Mesenchymal stem cell (in vitro differentiated cells and primary cell): ENCODE data around the gene KDM1B. TPM values are rescaled to one million over a fixed set of nuclear protein-coding genes. Genes with fewer than 3 reads are reported as not detected.
A peak's percentile ranks its signal among the peaks of the same experiment; 100 is the strongest.

ENCODE experiments used
- DNase-seq: peaks from one replicate; pipeline ENCODE4 v3.0.0-alpha.2; 2013
- H2AFZ ChIP-seq: one replicate; pipeline ENCODE4 v1.6.1; 2013; ENCODE audit warnings: low read depth, mild to moderate bottlenecking, control low read depth, inconsistent platforms, low read length, moderate library complexity
- H2AK5ac ChIP-seq: 2 replicates; pipeline ENCODE4 v1.6.1; 2013; ENCODE audit warnings: low read length, moderate library complexity, mild to moderate bottlenecking, inconsistent platforms; ENCODE audit not compliant: severe bottlenecking
- H2BK120ac ChIP-seq: one replicate; pipeline ENCODE4 v1.6.1; 2013; ENCODE audit warnings: low read depth, mild to moderate bottlenecking, inconsistent platforms, low read length, moderate library complexity
- H2BK12ac ChIP-seq, 2 experiments: one replicate each; pipeline ENCODE4 v1.6.1; 2013; ENCODE audit warnings: inconsistent platforms in 2 of 2, low read length in 2 of 2, mild to moderate bottlenecking in 2 of 2, moderate library complexity in 2 of 2, control low read depth in 1 of 2
- H2BK15ac ChIP-seq: one replicate; pipeline ENCODE4 v1.6.1; 2013; ENCODE audit warnings: mild to moderate bottlenecking, low read depth, inconsistent platforms; ENCODE audit not compliant: poor library complexity, severe bottlenecking
- H2BK5ac ChIP-seq: 2 replicates; pipeline ENCODE4 v1.6.1; 2013; ENCODE audit warnings: low read depth, mild to moderate bottlenecking, low read length, control low read depth, inconsistent platforms; ENCODE audit not compliant: poor library complexity, severe bottlenecking
- H3K14ac ChIP-seq, 2 experiments: one replicate each; pipeline ENCODE4 v1.6.1; 2013; ENCODE audit warnings: inconsistent platforms in 2 of 2, low read length in 2 of 2, control low read depth in 1 of 2, mild to moderate bottlenecking in 1 of 2, moderate library complexity in 1 of 2
- H3K18ac ChIP-seq, 2 experiments: one replicate each; pipeline ENCODE4 v1.6.1; 2013; ENCODE audit warnings: inconsistent platforms in 2 of 2, low read length in 2 of 2, control low read depth in 1 of 2, low read depth in 1 of 2, mild to moderate bottlenecking in 1 of 2
- H3K23ac ChIP-seq, 2 experiments: one replicate each; pipeline ENCODE4 v1.6.1; 2013; ENCODE audit warnings: inconsistent platforms in 2 of 2, low read length in 2 of 2, mild to moderate bottlenecking in 2 of 2, moderate library complexity in 2 of 2, control low read depth in 1 of 2
- H3K27ac ChIP-seq: 2 replicates; pipeline ENCODE4 v1.5.1; 2013; ENCODE audit warnings: mild to moderate bottlenecking, moderate library complexity, low read length, control low read depth, inconsistent platforms; ENCODE audit not compliant: poor library complexity, severe bottlenecking
- H3K27me3 ChIP-seq, 2 experiments: 2 replicates each; pipeline versions ENCODE4 v1.6.1 to v1.7.0; 2013; ENCODE audit warnings: low read length in 2 of 2, mild to moderate bottlenecking in 2 of 2, moderate library complexity in 2 of 2, control low read depth in 1 of 2, inconsistent platforms in 1 of 2; ENCODE audit not compliant: control insufficient read depth in 1 of 2, insufficient read depth in 1 of 2
- H3K36me3 ChIP-seq, 2 experiments: 2 replicates each; pipeline versions ENCODE4 v1.6.1 to v1.7.0; 2013; ENCODE audit warnings: low read length in 2 of 2, control low read depth in 1 of 2, inconsistent platforms in 1 of 2, low read depth in 1 of 2, mild to moderate bottlenecking in 1 of 2; ENCODE audit not compliant: insufficient read depth in 2 of 2, control insufficient read depth in 1 of 2
- H3K4ac ChIP-seq, 2 experiments: one replicate each; pipeline ENCODE4 v1.6.1; 2013; ENCODE audit warnings: inconsistent platforms in 2 of 2, low read length in 2 of 2, mild to moderate bottlenecking in 2 of 2, moderate library complexity in 2 of 2, control low read depth in 1 of 2, low read depth in 1 of 2
- H3K4me1 ChIP-seq: 2 replicates; pipeline ENCODE4 v1.6.1; 2013; ENCODE audit warnings: low read depth, low read length, control low read depth; ENCODE audit not compliant: control insufficient read depth, insufficient read depth
- H3K4me2 ChIP-seq: 2 replicates; pipeline ENCODE4 v1.6.1; 2013; ENCODE audit warnings: low read length, mild to moderate bottlenecking, inconsistent platforms; ENCODE audit not compliant: poor library complexity, severe bottlenecking
- H3K4me3 ChIP-seq, 2 experiments: 2 replicates each; pipeline versions ENCODE4 v1.5.1 to v1.7.0; 2013; ENCODE audit warnings: low read length in 2 of 2, mild to moderate bottlenecking in 2 of 2, control low read depth in 1 of 2, low read depth in 1 of 2; ENCODE audit not compliant: insufficient read depth in 1 of 2
- H3K79me1 ChIP-seq: replicated peaks from 2 replicates; pipeline ENCODE4 v1.6.1; 2013; ENCODE audit warnings: mild to moderate bottlenecking, control low read depth, low read length, inconsistent platforms; ENCODE audit not compliant: poor library complexity, severe bottlenecking
- H3K9ac ChIP-seq: 2 replicates; pipeline ENCODE4 v1.7.0; 2013; ENCODE audit warnings: mild to moderate bottlenecking, low read length, moderate library complexity
- H3K9me3 ChIP-seq: 2 replicates; pipeline ENCODE4 v1.7.0; 2013; ENCODE audit warnings: mild to moderate bottlenecking, low read length; ENCODE audit not compliant: control insufficient read depth
- H4K8ac ChIP-seq: one replicate; pipeline ENCODE4 v1.6.1; 2013; ENCODE audit warnings: inconsistent platforms, mild to moderate bottlenecking, low read length, moderate library complexity
- H4K91ac ChIP-seq: one replicate; pipeline ENCODE4 v1.6.1; 2013; ENCODE audit warnings: mild to moderate bottlenecking, low read length, inconsistent platforms
- WGBS: methylation state at CpG from one replicate; pipeline ENCODE4 v1.1.7; 2013; ENCODE audit warnings: mixed read lengths; 5-methylcytosine and 5-hydroxymethylcytosine counted together
- polyA plus RNA-seq, 2 experiments: library from polyadenylated mRNA; stranded (reverse); fragments of 200-250 nt; gene quantifications; one replicate each; pipeline ENCODE4 v1.2.3, GENCODE V29; 2013

The KDM1B gene, protein sequence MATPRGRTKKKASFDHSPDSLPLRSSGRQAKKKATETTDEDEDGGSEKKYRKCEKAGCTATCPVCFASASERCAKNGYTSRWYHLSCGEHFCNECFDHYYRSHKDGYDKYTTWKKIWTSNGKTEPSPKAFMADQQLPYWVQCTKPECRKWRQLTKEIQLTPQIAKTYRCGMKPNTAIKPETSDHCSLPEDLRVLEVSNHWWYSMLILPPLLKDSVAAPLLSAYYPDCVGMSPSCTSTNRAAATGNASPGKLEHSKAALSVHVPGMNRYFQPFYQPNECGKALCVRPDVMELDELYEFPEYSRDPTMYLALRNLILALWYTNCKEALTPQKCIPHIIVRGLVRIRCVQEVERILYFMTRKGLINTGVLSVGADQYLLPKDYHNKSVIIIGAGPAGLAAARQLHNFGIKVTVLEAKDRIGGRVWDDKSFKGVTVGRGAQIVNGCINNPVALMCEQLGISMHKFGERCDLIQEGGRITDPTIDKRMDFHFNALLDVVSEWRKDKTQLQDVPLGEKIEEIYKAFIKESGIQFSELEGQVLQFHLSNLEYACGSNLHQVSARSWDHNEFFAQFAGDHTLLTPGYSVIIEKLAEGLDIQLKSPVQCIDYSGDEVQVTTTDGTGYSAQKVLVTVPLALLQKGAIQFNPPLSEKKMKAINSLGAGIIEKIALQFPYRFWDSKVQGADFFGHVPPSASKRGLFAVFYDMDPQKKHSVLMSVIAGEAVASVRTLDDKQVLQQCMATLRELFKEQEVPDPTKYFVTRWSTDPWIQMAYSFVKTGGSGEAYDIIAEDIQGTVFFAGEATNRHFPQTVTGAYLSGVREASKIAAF
- 8.9 TPM for polyA plus RNA-seq (2013, experiment 1 of 2)
- polyA plus RNA-seq (2013, experiment 2 of 2), result 9.3 TPM

DNA sequence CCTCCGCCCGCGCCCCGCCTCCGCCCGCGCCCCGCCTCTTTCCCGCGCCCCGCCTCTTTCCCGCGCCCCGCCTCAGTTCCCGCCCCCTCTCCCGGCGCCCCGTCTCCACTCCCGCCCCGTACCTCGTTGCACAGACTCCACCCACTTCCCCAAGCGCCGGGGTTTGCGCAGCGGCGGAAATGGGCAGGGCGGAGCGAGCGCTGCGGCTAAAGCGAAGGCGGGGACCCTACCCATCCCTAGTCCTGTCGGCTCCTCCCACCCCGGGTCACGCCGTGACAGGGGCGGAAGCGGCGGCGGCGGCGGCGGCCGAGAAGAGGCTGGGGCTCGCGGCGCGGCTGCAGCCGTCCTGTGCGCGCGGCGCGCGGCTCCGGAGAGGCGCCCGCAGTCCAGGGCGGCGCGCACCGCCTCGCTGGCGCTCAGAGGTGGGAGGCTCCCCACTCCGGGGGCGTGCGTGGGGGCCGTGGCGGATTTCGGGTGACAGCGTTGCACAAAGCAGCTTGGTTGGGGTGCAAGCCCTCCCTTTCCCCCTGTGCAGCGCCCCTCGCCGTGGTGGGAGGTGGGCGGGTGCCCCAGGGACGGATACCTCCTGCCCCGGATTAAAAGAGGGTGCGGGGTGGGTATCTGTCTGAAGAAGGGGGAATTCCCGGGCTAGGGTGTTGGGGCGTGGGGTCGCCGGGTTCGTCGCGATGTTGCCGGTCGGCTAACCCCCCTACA lies at the start of gene KDM1B:
KDM1B (plus strand) TSS at position 273 of the 714 bp plus-strand sequence. CDS start 4,474 bp downstream, outside the sequence.
- Histone ChIP-seq H3K36me3 (peaks cover 0 to 7% of the 10 kb centered on the region in 2 experiments), H3K23ac (peak within 1 kb of the TSS in 1 of 2 experiments; percentile 14), H3K4ac (no peak within 1 kb of the TSS), H3K79me1 (peaks cover 17% of the 10 kb centered on the region), H3K9ac (peak within 1 kb of the TSS; percentile 95), H4K91ac (peak within 1 kb of the TSS; percentile 90), H2BK15ac (peak within 1 kb of the TSS; percentile 93), H3K4me2 (peak within 1 kb of the TSS; percentile 91), H3K18ac (peak within 1 kb of the TSS; percentile 91 to 98), H3K9me3 (no peaks in the 10 kb centered on the region), H3K4me3 (peak within 1 kb of the TSS; percentile 93 to 97), H2BK12ac (peak within 1 kb of the TSS in 1 of 2 experiments; percentile 37), H2AK5ac (no peak within 1 kb of the TSS), H2BK120ac (peak within 1 kb of the TSS; percentile 42), H3K14ac (peak within 1 kb of the TSS in 1 of 2 experiments; percentile 85), H3K27ac (peak within 1 kb of the TSS; percentile 38), H3K4me1 (peaks cover 3% of the 10 kb centered on the region), H4K8ac (peak within 1 kb of the TSS; percentile 92), H2AFZ (peak within 1 kb of the TSS; percentile 72), H2BK5ac (no peak within 1 kb of the TSS), H3K27me3 (no peaks in the 10 kb centered on the region)
- DNase-seq, result peak; percentile 98
- under 1% methylated on average over 55 of the region's 87 CpGs for WGBS

DNA sequence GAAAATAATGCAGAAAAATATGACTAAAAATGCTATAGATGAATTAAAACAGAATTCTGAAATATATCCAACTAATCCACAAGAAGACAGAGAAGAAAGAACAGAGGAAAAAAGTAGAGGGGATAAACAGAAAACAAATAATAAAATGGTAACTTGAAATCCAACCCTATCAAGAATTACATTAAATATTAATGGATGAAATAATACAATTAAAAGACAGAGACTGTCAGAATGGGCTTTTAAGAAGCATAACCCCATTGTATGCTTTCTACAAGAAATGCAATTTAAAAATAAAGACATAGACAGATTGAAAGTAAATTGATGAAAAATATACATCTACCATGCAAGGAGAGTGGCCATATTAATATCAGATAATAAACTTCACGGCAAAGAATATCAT lies 48.2 kb upstream of the KDM1B start:
- WGBS, result 100% methylated on average over 1 of the region's 1 CpG
- no peak overlapping the region for H3K27ac ChIP-seq
- H3K4me3 ChIP-seq, result no peak overlapping the region
- H3K36me3 ChIP-seq, result no peaks in the 10 kb centered on the region
- H2AK5ac ChIP-seq, result no peak overlapping the region
- H3K14ac ChIP-seq, result no peak overlapping the region
- no peaks in the 10 kb centered on the region for H3K4me1 ChIP-seq
- no peak overlapping the region for H3K23ac ChIP-seq
- H3K9me3 ChIP-seq, result peaks cover 12% of the 10 kb centered on the region
- no peak overlapping the region for H3K4ac ChIP-seq
- no peaks in the 10 kb centered on the region for H3K27me3 ChIP-seq
- no peak overlapping the region for H2BK15ac ChIP-seq
- no peak overlapping the region for H2BK12ac ChIP-seq
- no peak overlapping the region for H2BK120ac ChIP-seq
- no peak overlapping the region for H3K9ac ChIP-seq
- no peak overlapping the region for H4K8ac ChIP-seq
- H3K79me1 ChIP-seq, result no peaks in the 10 kb centered on the region
- no peak overlapping the region for H3K4me2 ChIP-seq
- no peak overlapping the region for H2AFZ ChIP-seq
- DNase-seq, result no peak
- H2BK5ac ChIP-seq, result no peak overlapping the region
- no peak overlapping the region for H3K18ac ChIP-seq
- no peak overlapping the region for H4K91ac ChIP-seq

DNA sequence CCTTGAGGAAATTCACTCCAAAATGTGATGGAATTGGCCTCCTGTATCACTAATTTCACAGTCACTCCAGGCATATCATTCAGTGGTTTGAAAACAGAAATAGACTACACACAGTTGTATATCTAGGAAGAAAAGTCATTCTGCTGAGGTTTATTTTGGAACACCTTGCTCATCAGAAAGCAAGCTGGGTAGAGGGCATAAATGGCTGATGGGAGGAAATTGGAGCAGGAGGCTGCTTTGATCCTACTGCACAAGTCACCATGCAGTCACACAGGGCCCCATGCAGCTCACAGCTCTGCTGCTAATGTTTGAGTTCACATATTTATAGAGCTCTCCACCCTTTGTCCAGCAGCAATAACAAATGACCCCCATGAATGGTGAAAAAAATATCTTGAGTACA lies 45.1 kb upstream of the KDM1B start:
- Histone ChIP-seq H3K79me1 (no peaks in the 10 kb centered on the region), H3K18ac (no peak overlapping the region), H3K14ac (no peak overlapping the region), H2BK15ac (no peak overlapping the region), H3K9me3 (peaks cover 12% of the 10 kb centered on the region), H3K4me2 (no peak overlapping the region), H2AK5ac (no peak overlapping the region), H3K27me3 (no peaks in the 10 kb centered on the region), H3K9ac (no peak overlapping the region), H3K23ac (no peak overlapping the region), H2AFZ (no peak overlapping the region), H2BK120ac (no peak overlapping the region), H3K4me3 (no peak overlapping the region), H4K91ac (no peak overlapping the region), H4K8ac (no peak overlapping the region), H3K4me1 (no peaks in the 10 kb centered on the region), H2BK12ac (no peak overlapping the region), H3K36me3 (no peaks in the 10 kb centered on the region), H3K4ac (no peak overlapping the region), H3K27ac (no peak overlapping the region), H2BK5ac (no peak overlapping the region)
- DNase-seq, result no peak
